A549 (cell line): Measurements from ENCODE around the gene BTBD7. TPM values are rescaled to one million over a fixed set of nuclear protein-coding genes. Genes with fewer than 3 reads are reported as not detected.
A peak's percentile ranks its signal among the peaks of the same experiment; 100 is the strongest.

Experiments used
- ATAC-seq, 2 experiments: fragments of 200-7000 bp in 1 of 2; fragments of >200 bp in 1 of 2; cut with Nextera tagmentation in 1 of 2; cut with Tn5 transposase in 1 of 2; 3 replicates each; pipeline versions ENCODE4 v1.8.0 to v1.9.1; 2018 to 2020; ENCODE audit warnings: mild to moderate bottlenecking in 1 of 2, moderate library complexity in 1 of 2
- CTCF ChIA-PET: fragments of 300-600 bp; sonication (Branson Sonifier 250); formaldehyde crosslinking; extraction: SDS; loops from one replicate; lab custom pipeline; 2021; ENCODE audit warnings: antibody characterized with exemption, inconsistent platforms; lab: Yijun Ruan, JAX
- POLR2A ChIA-PET: fragments of 350-600 bp; formaldehyde crosslinking; extraction: SDS; loops from one replicate; lab custom pipeline; 2021; ENCODE audit warnings: antibody characterized with exemption, inconsistent platforms; lab: Yijun Ruan, JAX
- DNase-seq, 2 experiments: peaks; one replicate each; pipeline versions ENCODE4 v3.0.0 to v3.0.0-alpha.2; 2011 to 2016; ENCODE audit warnings: low read depth in 1 of 2, low spot score in 1 of 2
- FAIRE-seq: peaks from 2 replicates; lab custom pipeline; 2011; peaks lifted over from hg19 to GRCh38; lab: Jason Lieb, UNC
- H3K27ac ChIP-seq, 2 experiments: fragments of >200 bp; sonication (Bioruptor Twin); formaldehyde crosslinking; 3 replicates each; pipeline ENCODE4 v1.5.1; 2016 to 2017
- H3K4me1 ChIP-seq: fragments of >200 bp; sonication (Bioruptor Twin); formaldehyde crosslinking; 3 replicates; pipeline ENCODE4 v1.6.1; 2016
- H3K4me2 ChIP-seq: fragments of >200 bp; sonication (Bioruptor Twin); formaldehyde crosslinking; 3 replicates; pipeline ENCODE4 v1.6.1; 2016
- H3K4me3 ChIP-seq: fragments of >200 bp; sonication (Bioruptor Twin); formaldehyde crosslinking; 3 replicates; pipeline ENCODE4 v1.5.1; 2016
- H3K9me3 ChIP-seq: fragments of >200 bp; sonication (Bioruptor Twin); formaldehyde crosslinking; 3 replicates; pipeline ENCODE4 v1.6.1; 2016
- ATOH8 ChIP-seq: fragments of 250-450 bp; sonication (Bioruptor Pico); IDR thresholded peaks from 2 replicates; pipeline ENCODE4 v1.5.0; 2020; ENCODE audit warnings: low read depth, mild to moderate bottlenecking, moderate library complexity
- BCL3 ChIP-seq: fragments of >200 bp; sonication (Bioruptor Twin); formaldehyde crosslinking; IDR thresholded peaks from 3 replicates; pipeline ENCODE4 v1.6.1; 2016
- CHD2 ChIP-seq: fragments of 150-350 bp; IDR thresholded peaks from 2 replicates; pipeline ENCODE4 v1.6.1; 2014; ENCODE audit warnings: low read length; ENCODE audit not compliant: partially characterized antibody
- CHD4 ChIP-seq: fragments of 200-600 bp; sonication (generic); IDR thresholded peaks from 2 replicates; pipeline ENCODE4 v1.6.1; 2016; ENCODE audit warnings: antibody characterized with exemption, mild to moderate bottlenecking, borderline replicate concordance
- E2F6 ChIP-seq: IDR thresholded peaks from 2 replicates; pipeline ENCODE4 v1.6.1; 2012; ENCODE audit warnings: low read depth, borderline replicate concordance
- EP300 ChIP-seq, 2 experiments: fragments of >200 bp; sonication (Bioruptor Twin); formaldehyde crosslinking; IDR thresholded peaks; 2 replicates in 1 of 2; 3 replicates in 1 of 2; pipeline ENCODE4 v1.6.1; 2016 to 2017
- FOXS1 ChIP-seq: fragments of 250-450 bp; sonication (Bioruptor Pico); IDR thresholded peaks from 2 replicates; pipeline ENCODE4 v1.5.0; 2020; ENCODE audit warnings: mild to moderate bottlenecking, moderate library complexity
- GATA3 ChIP-seq: IDR thresholded peaks from 2 replicates; pipeline ENCODE4 v1.6.1; 2012; ENCODE audit warnings: borderline replicate concordance
- HMGXB4 ChIP-seq: fragments of 250-450 bp; sonication (Bioruptor Pico); IDR thresholded peaks from 2 replicates; pipeline ENCODE4 v1.5.0; 2021; ENCODE audit warnings: mild to moderate bottlenecking, moderate library complexity, borderline replicate concordance
- HOXA7 ChIP-seq: fragments of 250-450 bp; sonication (Bioruptor Pico); IDR thresholded peaks from 2 replicates; pipeline ENCODE4 v1.5.0; 2020; ENCODE audit warnings: mild to moderate bottlenecking, moderate library complexity
- HOXB5 ChIP-seq: fragments of 250-450 bp; sonication (Bioruptor Pico); IDR thresholded peaks from 2 replicates; pipeline ENCODE4 v1.5.0; 2020; ENCODE audit warnings: mild to moderate bottlenecking, moderate library complexity
- JUNB ChIP-seq: fragments of >200 bp; sonication (Bioruptor Twin); formaldehyde crosslinking; IDR thresholded peaks from 2 replicates; pipeline ENCODE4 v1.6.1; 2016
- MAFK ChIP-seq: fragments of 450-650 bp; IDR thresholded peaks from 2 replicates; pipeline ENCODE4 v1.6.1; 2014; ENCODE audit not compliant: partially characterized antibody
- MAX ChIP-seq: IDR thresholded peaks from 2 replicates; pipeline ENCODE4 v1.6.1; 2012
- MYC ChIP-seq: IDR thresholded peaks from 2 replicates; pipeline ENCODE4 v1.6.1; 2012; ENCODE audit warnings: mild to moderate bottlenecking, inconsistent platforms, low read length, improper control_type of control experiment, borderline replicate concordance
- POLR2AphosphoS2 ChIP-seq: conservative IDR thresholded peaks from 2 replicates; pipeline ENCODE4 v1.6.1; 2012; ENCODE audit warnings: low read length, improper control_type of control experiment, inconsistent platforms
- REST ChIP-seq: fragments of 200-600 bp; sonication (generic); IDR thresholded peaks from 2 replicates; pipeline ENCODE4 v1.6.1; 2016; ENCODE audit warnings: antibody characterized with exemption, mild to moderate bottlenecking, moderate library complexity
- RFX5 ChIP-seq: fragments of 450-650 bp; IDR thresholded peaks from 2 replicates; pipeline ENCODE4 v1.7.1; 2014; ENCODE audit warnings: antibody characterized with exemption, mild to moderate bottlenecking, moderate library complexity
- ZFP36 ChIP-seq: fragments of 450-650 bp; IDR thresholded peaks from 2 replicates; pipeline ENCODE4 v1.6.1; 2014; ENCODE audit warnings: borderline replicate concordance; ENCODE audit not compliant: partially characterized antibody
- WGBS: methylation state at CpG from one replicate; pipeline ENCODE4 v1.1.6; 2017; ENCODE audit errors: missing lambda C conversion rate; 5-methylcytosine and 5-hydroxymethylcytosine counted together
- polyA plus RNA-seq, 4 experiments: library from polyadenylated mRNA; depleted of rRNA in 3 of 4; stranded (reverse); fragments of >200 nt; fragmentation: RNase III in 1 of 4; extraction: RNeasy Plus Mini Kit Qiagen cat#74134 plus additional on column Dnase treatment in 1 of 4; gene quantifications; 2 replicates in 3 of 4; 3 replicates in 1 of 4; pipeline ENCODE4 v1.2.3, GENCODE V29; 2011 to 2017

BTBD7 gene
- polyA plus RNA-seq, 2 of the 4 experiments (the other 2 are of a cell fraction): 11.1 to 17.4 TPM

- ChIA-PET POLR2A (no interaction called here), CTCF (no interaction called here)
- TF ChIP-seq ATOH8 (CRISPR knock-in tag) (no peak), MYC (no peak), BCL3 (no peak), HMGXB4 (CRISPR knock-in tag) (no peak), MAX (no peak), MAFK (peak; percentile 62), CHD2 (no peak)
- H3K4me3 ChIP-seq: no peak overlapping the region
- DNase-seq: no peak
- no peak for ATAC-seq
- no peak overlapping the region for H3K4me2 ChIP-seq
- no peak for FAIRE-seq
- peaks cover 19% of the 10 kb centered on the region; the same call in 2 of the 3 replicates for H3K4me1 ChIP-seq
- no peak overlapping the region for H3K27ac ChIP-seq
- no peaks in the 10 kb centered on the region for H3K9me3 ChIP-seq
These were observed 26.0 kb downstream of the BTBD7 start for GRCh38 chr14:93306812-93307211.

GRCh38 chr14:93305725-93306418 lies 27.0 kb downstream of the BTBD7 start:
- ChIA-PET POLR2A (no interaction called here), CTCF (no interaction called here)
- Histone ChIP-seq H3K27ac (no peak overlapping the region), H3K4me3 (no peak overlapping the region), H3K9me3 (no peaks in the 10 kb centered on the region), H3K4me1 (peaks cover 19% of the 10 kb centered on the region; the same call in 2 of the 3 replicates), H3K4me2 (no peak overlapping the region)
- ATAC-seq (no peak), DNase-seq (no peak), FAIRE-seq (no peak)
- WGBS: 92% methylated on average over 6 of the region's 6 CpGs
- no peak for TF ChIP-seq CHD4

- CTCF ChIA-PET: no interaction called here
- 92% methylated on average over 1 of the region's 1 CpG for WGBS
- DNase-seq (no peak), FAIRE-seq (no peak), ATAC-seq (0 out of 6 replicates have a peak, but pooled peaks of 1 of the 2 experiments have one; percentile 31)
- Histone ChIP-seq H3K4me2 (peak overlapping the region; percentile 8; the same call in 1 of the 3 replicates), H3K4me1 (peaks cover 19% of the 10 kb centered on the region; the same call in 2 of the 3 replicates), H3K4me3 (no peak overlapping the region), H3K27ac (no peak overlapping the region), H3K9me3 (no peaks in the 10 kb centered on the region)
- TF ChIP-seq ZFP36 (no peak), JUNB (no peak), HOXB5 (no peak), HOXA7 (CRISPR knock-in tag) (no peak), EP300 (IDR thresholded peaks at IDR 0.05) (no peak), RFX5 (no peak)
- POLR2A ChIA-PET: no interaction called here
These were observed 28.1 kb downstream of the BTBD7 start for GRCh38 chr14:93304771-93305170.

- ChIA-PET POLR2A (no interaction called here), CTCF (interaction anchor here (1.6 kb wide), 1 partner anchor 10 kb away, joined by 5 read pairs; no protein-coding TSS in a partner anchor)
- no peak for DNase-seq
- Histone ChIP-seq H3K4me2 (no peak overlapping the region), H3K9me3 (no peaks in the 10 kb centered on the region), H3K27ac (no peak overlapping the region), H3K4me3 (no peak overlapping the region), H3K4me1 (peaks cover 22% of the 10 kb centered on the region; the same call in 2 of the 3 replicates)
- FAIRE-seq: no peak
- no peak for TF ChIP-seq GATA3
- no peak for TF ChIP-seq REST
- TF ChIP-seq FOXS1 (CRISPR knock-in tag): no peak
- TF ChIP-seq E2F6: no peak
- no peak for TF ChIP-seq POLR2AphosphoS2
- WGBS: 72% methylated on average over 3 of the region's 3 CpGs
- ATAC-seq: no peak
These were observed 29.2 kb downstream of the BTBD7 start for GRCh38 chr14:93303659-93304058.
